ENCODE measurements around the gene DTNA.

- no peak for TF ChIP-seq CTCF (IDR thresholded peaks at IDR 0.05; ENCODE audit: borderline replicate concordance, extremely low read depth, low read length, poor library complexity, severe bottlenecking)
- no peak for TF ChIP-seq EZH2 (IDR thresholded peaks at IDR 0.05; ENCODE audit: borderline replicate concordance, low read depth, low read length, severe bottlenecking)
Observed at GRCh38 chr18:34718610-34719009, 8.5 kb downstream of the DTNA start.

Measured in DND-41 (cell line).